DND-41 (cell line): ENCODE measurements around the gene OR8B8.

Experiments used
- CTCF ChIP-seq: IDR thresholded peaks from 2 replicates; pipeline ENCODE4 v1.5.1; 2012; ENCODE audit warnings: borderline replicate concordance, low read length, moderate library complexity, mild to moderate bottlenecking; ENCODE audit not compliant: poor library complexity, severe bottlenecking; ENCODE audit errors: extremely low read depth
- EZH2 ChIP-seq: IDR thresholded peaks from 3 replicates; pipeline ENCODE4 v1.6.1; 2012; ENCODE audit warnings: borderline replicate concordance, low read depth, mild to moderate bottlenecking, moderate library complexity, low read length, inconsistent platforms; ENCODE audit not compliant: severe bottlenecking

GRCh38 chr11:124493016-124493655 lies 47.6 kb upstream of the OR8B8 start:
- TF ChIP-seq CTCF, result no peak
- no peak for TF ChIP-seq EZH2
